ENCODE measurements around the gene IFNGR2. TPM values are rescaled to one million over a fixed set of nuclear protein-coding genes. Genes with fewer than 3 reads are reported as not detected.

Gene IFNGR2
- total RNA-seq, 4 donors from 2014 or later = 47.0 to 75.5 (median 61.0) TPM

GRCh38 chr21:33384841-33385331 lies 18.3 kb upstream of the IFNGR2 start:
- Histone ChIP-seq H3K9me3 (no peaks in the 10 kb centered on the region), H3K4me1 (peaks cover 42% of the 10 kb centered on the region), H3K4me3 (no peak overlapping the region), H3K36me3 (no peaks in the 10 kb centered on the region), H3K27me3 (no peaks in the 10 kb centered on the region), H3K27ac (no peak overlapping the region)
- TF ChIP-seq POLR2AphosphoS5 (IDR thresholded peaks at IDR 0.05) = no peak
- no peak for TF ChIP-seq CTCF (IDR thresholded peaks at IDR 0.05)
- TF ChIP-seq POLR2A (IDR thresholded peaks at IDR 0.05) = no peak
- TF ChIP-seq EP300 (IDR thresholded peaks at IDR 0.05) = no peak
- no peak for DNase-seq (ENCODE audit: low spot score in 2 of 2)
- WGBS = 88% methylated on average over 17 of the region's 17 CpGs

- TF ChIP-seq EP300 (IDR thresholded peaks at IDR 0.05) (no peak), POLR2A (IDR thresholded peaks at IDR 0.05) (no peak)
- H3K9me3 ChIP-seq = no peaks in the 10 kb centered on the region
- H3K36me3 ChIP-seq = no peaks in the 10 kb centered on the region
- peaks cover 28% of the 10 kb centered on the region for H3K4me1 ChIP-seq
- WGBS = 86% methylated on average over 6 of the region's 6 CpGs
- H3K27ac ChIP-seq = no peak overlapping the region
- no peaks in the 10 kb centered on the region for H3K27me3 ChIP-seq
- no peak overlapping the region for H3K4me3 ChIP-seq
- DNase-seq (ENCODE audit: low spot score in 2 of 2) = no peak
These were observed 16.9 kb upstream of the IFNGR2 start for GRCh38 chr21:33386222-33386784.

GRCh38 chr21:33387294-33387693 lies 15.9 kb upstream of the IFNGR2 start:
- H3K4me3 ChIP-seq = no peak overlapping the region
- H3K27me3 ChIP-seq = no peaks in the 10 kb centered on the region
- H3K9me3 ChIP-seq = no peaks in the 10 kb centered on the region
- 97% methylated on average over 6 of the region's 6 CpGs for WGBS
- H3K27ac ChIP-seq = no peak overlapping the region
- DNase-seq (ENCODE audit: low spot score in 2 of 2) = no peak
- no peak for TF ChIP-seq CTCF (IDR thresholded peaks at IDR 0.05)
- TF ChIP-seq EP300 (IDR thresholded peaks at IDR 0.05) = no peak
- no peak for TF ChIP-seq POLR2A (IDR thresholded peaks at IDR 0.05)
- TF ChIP-seq POLR2AphosphoS5 (IDR thresholded peaks at IDR 0.05) = no peak
- peaks cover 18% of the 10 kb centered on the region for H3K4me1 ChIP-seq
- no peaks in the 10 kb centered on the region for H3K36me3 ChIP-seq

- Histone ChIP-seq H3K9me3 (no peaks in the 10 kb centered on the region), H3K36me3 (no peaks in the 10 kb centered on the region), H3K4me3 (no peak overlapping the region), H3K27ac (no peak overlapping the region), H3K27me3 (no peaks in the 10 kb centered on the region), H3K4me1 (peaks cover 9% of the 10 kb centered on the region)
- WGBS = 82% methylated on average over 4 of the region's 4 CpGs
- DNase-seq (ENCODE audit: low spot score in 2 of 2) = no peak
- TF ChIP-seq POLR2A (IDR thresholded peaks at IDR 0.05) = no peak
- no peak for TF ChIP-seq CTCF (IDR thresholded peaks at IDR 0.05)
- TF ChIP-seq EP300 (IDR thresholded peaks at IDR 0.05) = no peak
- no peak for TF ChIP-seq POLR2AphosphoS5 (IDR thresholded peaks at IDR 0.05)
These were observed 15.0 kb upstream of the IFNGR2 start for GRCh38 chr21:33388188-33388587.

- WGBS = 56% methylated on average over 5 of the region's 5 CpGs
- H3K27ac ChIP-seq = no peak overlapping the region
These were observed 12.7 kb upstream of the IFNGR2 start for GRCh38 chr21:33390479-33390878.

More at GRCh38 chr21:33390479-33390878, 12.7 kb upstream of the IFNGR2 start:
- no peak for DNase-seq (ENCODE audit: low spot score in 2 of 2)
- no peak overlapping the region for H3K4me3 ChIP-seq
- H3K36me3 ChIP-seq = no peaks in the 10 kb centered on the region
- H3K4me1 ChIP-seq = peaks cover 6% of the 10 kb centered on the region
- no peaks in the 10 kb centered on the region for H3K9me3 ChIP-seq
- H3K27me3 ChIP-seq = no peaks in the 10 kb centered on the region
- TF ChIP-seq POLR2AphosphoS5 (IDR thresholded peaks at IDR 0.05) (no peak), CTCF (IDR thresholded peaks at IDR 0.05) (no peak)
